Left lobe of liver (tissue), 2 donors: Measurements from ENCODE around the gene PARD3. TPM values are rescaled to one million over a fixed set of nuclear protein-coding genes. Genes with fewer than 3 reads are reported as not detected.

Source experiments
- ATAC-seq: fragments of 200-7000 bp; cut with Tn5 transposase; one replicate; pipeline ENCODE4 v1.9.1; 2020; ENCODE audit warnings: mild to moderate bottlenecking, moderate library complexity
- DNase-seq: peaks from one replicate; pipeline ENCODE4 v3.0.0-alpha.2; 2020; ENCODE audit warnings: low spot score
- total RNA-seq: library from RNA; stranded (reverse); gene quantifications from one replicate; pipeline ENCODE4 v1.2.1, GENCODE V29; 2021
- donor health status: DM: no; HTN: no; CAD: no; lungs with moderate emphysema.
- donor health status: DM: no; HTN: yes; CAD: no.

Gene PARD3
- total RNA-seq, 1 donor from 2014 or later = 19.1 TPM

- DNase-seq (no peak), ATAC-seq (no peak)
Measured at GRCh38 chr10:34484164-34484563, 330.9 kb downstream of the PARD3 start.

GRCh38 chr10:34480345-34480744 is 334.8 kb downstream of the PARD3 start:
- ATAC-seq (no peak), DNase-seq (no peak)

- peak; percentile 97 for ATAC-seq
Measured at GRCh38 chr10:34479520-34480179, 335.4 kb downstream of the PARD3 start.

GRCh38 chr10:34477249-34477648 is 337.8 kb downstream of the PARD3 start:
- no peak for DNase-seq

More at GRCh38 chr10:34479520-34480179, 335.4 kb downstream of the PARD3 start:
- DNase-seq = peak; percentile 72

GRCh38 chr10:34476608-34477007 is 338.5 kb downstream of the PARD3 start:
- ATAC-seq (no peak), DNase-seq (no peak)

More at GRCh38 chr10:34477249-34477648, 337.8 kb downstream of the PARD3 start:
- no peak for ATAC-seq

GRCh38 chr10:34475786-34476185 is 339.3 kb downstream of the PARD3 start:
- DNase-seq (no peak), ATAC-seq (no peak)

GRCh38 chr10:34475274-34475646 is 339.8 kb downstream of the PARD3 start:
- ATAC-seq (no peak), DNase-seq (no peak)

GRCh38 chr10:34474555-34475273 is 340.4 kb downstream of the PARD3 start:
- ATAC-seq (no peak), DNase-seq (no peak)

GRCh38 chr10:34474009-34474376 is 341.1 kb downstream of the PARD3 start:
- ATAC-seq (no peak), DNase-seq (no peak)

GRCh38 chr10:34473174-34474008 is 341.7 kb downstream of the PARD3 start:
- no peak for DNase-seq
- no peak for ATAC-seq

- DNase-seq (peak; percentile 73), ATAC-seq (peak; percentile 96)
Measured at GRCh38 chr10:34470307-34470706, 344.8 kb downstream of the PARD3 start.

GRCh38 chr10:34469446-34469845 is 345.6 kb downstream of the PARD3 start:
- no peak for ATAC-seq
- no peak for DNase-seq

- DNase-seq (no peak), ATAC-seq (no peak)
Measured at GRCh38 chr10:34467902-34468301, 347.2 kb downstream of the PARD3 start.

- DNase-seq (no peak), ATAC-seq (no peak)
Measured at GRCh38 chr10:34467364-34467763, 347.7 kb downstream of the PARD3 start.

GRCh38 chr10:34465678-34466077 is 349.4 kb downstream of the PARD3 start:
- no peak for DNase-seq
- no peak for ATAC-seq

GRCh38 chr10:34464591-34464990 is 350.5 kb downstream of the PARD3 start:
- ATAC-seq (no peak), DNase-seq (no peak)

- no peak for DNase-seq
- no peak for ATAC-seq
Measured at GRCh38 chr10:34464000-34464399, 351.1 kb downstream of the PARD3 start.

GRCh38 chr10:34462993-34463392 is 352.1 kb downstream of the PARD3 start:
- DNase-seq (no peak), ATAC-seq (no peak)

- ATAC-seq (no peak), DNase-seq (no peak)
Measured at GRCh38 chr10:34462056-34462455, 353.0 kb downstream of the PARD3 start.

GRCh38 chr10:34454590-34455261 is 360.4 kb downstream of the PARD3 start:
- DNase-seq = no peak
- ATAC-seq = no peak

- ATAC-seq = no peak
- DNase-seq = no peak
Measured at GRCh38 chr10:34449836-34450235, 365.3 kb downstream of the PARD3 start.
